KMS-11 (cell line): ENCODE results near the gene TYMP.

ENCODE experiments used
- H2AFZ ChIP-seq: fragments of 200-600 bp; sonication (generic); 2 replicates; pipeline ENCODE4 v1.6.1; 2016; ENCODE audit warnings: antibody characterized with exemption, mixed run types, low read depth
- H3K27ac ChIP-seq: fragments of 200-600 bp; sonication (generic); 2 replicates; pipeline ENCODE4 v1.6.1; 2016; ENCODE audit warnings: mild to moderate bottlenecking, mixed run types
- H3K27me3 ChIP-seq: fragments of 200-600 bp; sonication (generic); 2 replicates; pipeline ENCODE4 v1.6.1; 2017; ENCODE audit warnings: mild to moderate bottlenecking, low read depth, mixed run types, moderate library complexity; ENCODE audit not compliant: insufficient read depth
- H3K36me3 ChIP-seq: fragments of 200-600 bp; sonication (generic); 2 replicates; pipeline ENCODE4 v1.6.1; 2017; ENCODE audit warnings: mild to moderate bottlenecking, mixed run types; ENCODE audit not compliant: insufficient read depth
- H3K4me1 ChIP-seq: fragments of 200-600 bp; sonication (generic); 2 replicates; pipeline ENCODE4 v1.6.1; 2016; ENCODE audit warnings: mild to moderate bottlenecking, low read depth, mixed run types; ENCODE audit not compliant: poor library complexity, severe bottlenecking
- H3K4me2 ChIP-seq: fragments of 200-600 bp; sonication (generic); 2 replicates; pipeline ENCODE4 v1.7.0; 2016; ENCODE audit warnings: mild to moderate bottlenecking, mixed run types
- H3K4me3 ChIP-seq: fragments of 200-600 bp; sonication (generic); IDR thresholded peaks from 2 replicates; pipeline ENCODE4 v1.6.1; 2017; ENCODE audit warnings: low read depth, low read length, mixed read lengths; ENCODE audit not compliant: insufficient read depth
- H3K79me2 ChIP-seq: fragments of 200-600 bp; sonication (generic); 2 replicates; pipeline ENCODE4 v1.6.1; 2016; ENCODE audit warnings: low read depth, mixed run types; ENCODE audit not compliant: insufficient read depth
- H3K9ac ChIP-seq: fragments of 200-600 bp; sonication (generic); 2 replicates; pipeline ENCODE4 v1.6.1; 2016; ENCODE audit warnings: mild to moderate bottlenecking, mixed run types
- H4K20me1 ChIP-seq: fragments of 200-600 bp; sonication (generic); 2 replicates; pipeline ENCODE4 v1.6.1; 2016; ENCODE audit warnings: mild to moderate bottlenecking, mixed run types; ENCODE audit not compliant: insufficient read depth
- TF ChIP-seq, protein P1 (sequence below): fragments of 200-600 bp; sonication (generic); conservative IDR thresholded peaks from 2 replicates; pipeline ENCODE4 v1.6.1; 2017; ENCODE audit warnings: low read depth, mild to moderate bottlenecking, antibody characterized with exemption, low read length, moderate library complexity, mixed read lengths

TYMP gene

DNA sequence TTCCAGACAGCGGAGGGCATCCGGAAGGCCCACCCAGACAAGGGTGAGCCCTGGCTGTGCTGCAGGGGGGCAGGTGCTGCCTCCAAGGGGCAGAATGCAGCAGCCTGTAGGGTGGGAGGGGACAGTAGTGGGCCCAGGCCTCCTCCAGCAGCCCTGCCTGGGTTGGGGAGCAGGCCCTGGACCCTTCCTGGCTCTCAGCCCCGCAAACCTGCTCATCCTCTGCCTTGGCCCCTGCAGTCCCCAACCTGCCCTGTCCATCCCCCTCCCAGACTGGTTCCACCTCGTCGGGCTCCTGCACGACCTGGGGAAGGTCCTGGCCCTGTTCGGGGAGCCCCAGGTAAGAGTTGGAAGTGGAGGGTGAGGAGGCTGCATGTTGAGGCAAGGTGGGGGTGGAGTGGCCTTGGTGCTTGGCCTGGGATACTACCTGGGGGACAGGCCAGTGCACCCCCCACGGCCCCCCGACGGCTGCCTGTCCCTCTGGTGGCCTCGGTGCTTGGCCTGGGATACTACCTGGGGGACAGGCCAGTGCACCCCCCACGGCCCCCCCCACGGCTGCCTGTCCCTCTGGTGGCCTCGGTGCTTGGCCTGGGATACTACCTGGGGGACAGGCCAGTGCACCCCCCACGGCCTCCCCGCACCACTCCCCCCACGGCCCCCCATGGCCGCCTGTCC is 41.7 kb downstream of the TYMP start:
- H3K4me3 ChIP-seq = no peak overlapping the region
- no peaks in the 10 kb centered on the region for H3K4me1 ChIP-seq
- H3K9ac ChIP-seq = no peak overlapping the region
- no peaks in the 10 kb centered on the region for H3K36me3 ChIP-seq
- no peak overlapping the region for H2AFZ ChIP-seq
- no peak overlapping the region for H3K27ac ChIP-seq
- TF ChIP-seq, protein P1, sequence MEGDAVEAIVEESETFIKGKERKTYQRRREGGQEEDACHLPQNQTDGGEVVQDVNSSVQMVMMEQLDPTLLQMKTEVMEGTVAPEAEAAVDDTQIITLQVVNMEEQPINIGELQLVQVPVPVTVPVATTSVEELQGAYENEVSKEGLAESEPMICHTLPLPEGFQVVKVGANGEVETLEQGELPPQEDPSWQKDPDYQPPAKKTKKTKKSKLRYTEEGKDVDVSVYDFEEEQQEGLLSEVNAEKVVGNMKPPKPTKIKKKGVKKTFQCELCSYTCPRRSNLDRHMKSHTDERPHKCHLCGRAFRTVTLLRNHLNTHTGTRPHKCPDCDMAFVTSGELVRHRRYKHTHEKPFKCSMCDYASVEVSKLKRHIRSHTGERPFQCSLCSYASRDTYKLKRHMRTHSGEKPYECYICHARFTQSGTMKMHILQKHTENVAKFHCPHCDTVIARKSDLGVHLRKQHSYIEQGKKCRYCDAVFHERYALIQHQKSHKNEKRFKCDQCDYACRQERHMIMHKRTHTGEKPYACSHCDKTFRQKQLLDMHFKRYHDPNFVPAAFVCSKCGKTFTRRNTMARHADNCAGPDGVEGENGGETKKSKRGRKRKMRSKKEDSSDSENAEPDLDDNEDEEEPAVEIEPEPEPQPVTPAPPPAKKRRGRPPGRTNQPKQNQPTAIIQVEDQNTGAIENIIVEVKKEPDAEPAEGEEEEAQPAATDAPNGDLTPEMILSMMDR = no peak
- H3K4me2 ChIP-seq = no peak overlapping the region
- H4K20me1 ChIP-seq = no peaks in the 10 kb centered on the region
- H3K79me2 ChIP-seq = no peaks in the 10 kb centered on the region
- no peaks in the 10 kb centered on the region for H3K27me3 ChIP-seq

DNA sequence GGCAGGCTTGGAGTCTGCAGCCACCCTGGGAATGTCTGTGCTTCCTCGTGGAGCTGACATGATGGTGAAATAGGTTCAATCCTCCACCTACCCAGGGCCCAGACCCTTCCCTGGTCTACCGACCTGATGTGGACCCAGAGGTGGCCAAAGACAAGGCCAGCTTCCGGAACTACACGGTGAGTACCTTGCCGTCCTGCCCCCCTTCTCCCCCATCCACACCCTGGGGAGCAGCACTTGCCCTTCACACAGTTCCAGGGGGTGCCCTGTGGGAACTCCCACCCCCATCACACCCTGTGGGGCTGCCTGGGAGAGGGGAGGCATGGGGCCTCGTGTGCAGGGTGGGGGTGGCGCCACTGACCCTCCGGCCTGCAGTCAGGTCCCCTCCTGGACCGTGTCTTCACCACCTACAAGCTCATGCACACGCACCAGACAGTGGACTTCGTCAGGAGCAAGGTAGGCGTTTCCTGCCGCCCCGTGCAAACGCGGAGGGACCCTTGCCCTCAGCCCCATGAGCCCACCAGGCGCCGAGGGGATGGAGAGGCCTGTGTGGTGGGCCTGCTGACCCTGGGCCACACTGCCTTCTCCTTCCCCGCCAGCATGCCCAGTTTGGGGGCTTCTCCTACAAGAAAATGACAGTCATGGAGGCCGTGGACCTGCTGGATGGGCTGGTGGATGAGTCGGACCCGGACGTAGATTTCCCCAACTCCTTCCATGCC is 42.4 kb downstream of the TYMP start:
- H3K4me3 ChIP-seq = no peak overlapping the region
- no peak overlapping the region for H3K4me2 ChIP-seq
- H2AFZ ChIP-seq = no peak overlapping the region

DNA sequence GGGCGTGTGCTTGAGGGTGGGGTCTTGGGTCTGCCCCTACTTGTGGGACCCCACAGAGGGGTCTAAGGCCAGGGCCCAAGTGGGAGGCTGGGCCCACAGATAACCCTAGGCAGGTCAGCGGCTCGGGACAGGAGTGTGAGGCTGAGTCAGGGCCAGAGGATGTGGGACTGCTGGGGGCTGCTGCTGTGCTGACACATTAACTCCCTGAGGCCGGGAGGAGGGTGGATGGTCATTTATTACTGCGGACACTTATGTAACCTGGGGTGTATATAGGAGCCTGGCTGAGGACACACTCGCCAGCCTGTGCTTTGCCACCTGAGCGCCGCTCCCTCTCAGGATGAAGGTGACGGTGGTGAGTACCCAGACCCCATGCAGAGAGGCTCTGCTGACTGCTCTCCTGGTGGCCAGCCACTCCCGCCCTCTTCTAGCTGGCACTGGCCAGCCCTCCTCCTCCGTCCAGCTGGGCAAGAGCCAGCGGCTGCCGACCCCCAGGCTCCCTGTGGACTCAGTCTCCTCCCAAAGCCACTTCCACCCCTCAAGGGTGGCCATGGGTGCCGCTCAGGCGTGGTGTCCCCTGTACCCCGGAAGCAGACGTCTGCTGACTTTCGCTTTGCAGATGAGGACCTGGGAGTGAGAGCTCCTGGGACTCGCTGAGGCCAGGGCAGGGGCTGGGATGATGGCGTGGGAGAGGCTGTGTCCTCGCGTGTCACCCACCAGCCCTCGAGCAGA is 43.1 kb downstream of the TYMP start, which contains the start of gene MIOX:
TSS of gene MIOX (plus strand) at position 299 of the 729 bp plus-strand sequence. CDS start at position 338, 39 bp downstream.
- Histone ChIP-seq H2AFZ (no peak within 1 kb of the TSS), H3K4me1 (no peaks in the 10 kb centered on the region), H3K36me3 (no peaks in the 10 kb centered on the region), H3K27me3 (no peaks in the 10 kb centered on the region), H3K4me2 (no peak within 1 kb of the TSS), H3K9ac (no peak within 1 kb of the TSS), H3K27ac (no peak within 1 kb of the TSS), H3K4me3 (no peak within 1 kb of the TSS), H4K20me1 (no peaks in the 10 kb centered on the region), H3K79me2 (no peaks in the 10 kb centered on the region)
- TF ChIP-seq, protein P1 = no peak

More for the DNA sequence above, 42.4 kb downstream of the TYMP start:
- H3K79me2 ChIP-seq = no peaks in the 10 kb centered on the region
- TF ChIP-seq, protein P1 = no peak
- H3K9ac ChIP-seq = no peak overlapping the region
- no peaks in the 10 kb centered on the region for H3K27me3 ChIP-seq
- no peak overlapping the region for H3K27ac ChIP-seq
- H3K4me1 ChIP-seq = no peaks in the 10 kb centered on the region
- no peaks in the 10 kb centered on the region for H4K20me1 ChIP-seq
- no peaks in the 10 kb centered on the region for H3K36me3 ChIP-seq

DNA sequence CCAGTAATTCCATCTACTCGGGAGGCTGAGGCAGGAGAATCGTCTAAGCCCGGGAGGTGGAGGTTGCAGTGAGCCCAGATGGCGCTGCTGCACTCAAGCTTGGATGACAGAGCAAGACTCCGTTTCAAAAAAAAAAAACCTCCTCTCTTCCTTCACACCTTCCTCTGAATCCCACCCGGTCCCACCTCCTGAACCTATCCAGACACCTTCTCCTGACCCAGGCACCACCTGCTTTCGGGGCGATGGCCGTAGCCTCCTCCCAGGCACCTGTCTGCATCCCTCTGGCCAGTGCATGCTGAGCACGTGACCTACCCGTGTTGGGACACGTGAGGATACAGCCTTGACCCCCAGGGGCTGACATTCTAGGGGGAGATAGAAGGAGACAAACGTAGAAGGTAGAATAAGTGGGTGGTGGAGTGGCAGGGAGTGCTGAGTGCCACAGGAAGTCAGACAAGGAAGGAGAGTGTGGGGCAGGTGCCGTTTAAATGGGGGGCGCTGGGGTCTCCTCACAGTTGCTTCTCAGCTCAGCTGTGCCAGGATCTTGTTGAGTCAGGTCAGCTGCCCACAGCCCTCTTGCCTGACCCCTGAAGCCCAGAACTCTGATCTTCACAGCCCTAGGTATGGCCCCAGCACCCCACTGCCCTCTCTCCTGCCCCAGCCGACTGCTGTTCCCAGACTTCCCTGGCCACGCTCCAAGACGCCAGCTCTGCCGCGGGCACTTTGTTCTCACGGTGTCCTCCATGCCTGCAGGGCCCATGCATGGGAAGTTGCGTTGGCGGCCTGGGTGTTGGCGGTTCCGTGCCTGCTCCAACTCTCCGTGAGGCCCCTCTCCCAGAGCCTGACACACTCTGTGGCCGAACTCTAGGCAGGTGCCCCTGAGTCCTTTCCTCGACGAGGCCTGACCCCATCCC is 44.3 kb downstream of the TYMP start:
- Histone ChIP-seq H4K20me1 (no peaks in the 10 kb centered on the region), H3K9ac (no peak overlapping the region), H3K36me3 (no peaks in the 10 kb centered on the region), H3K27me3 (no peaks in the 10 kb centered on the region), H3K4me1 (no peaks in the 10 kb centered on the region), H3K4me2 (no peak overlapping the region), H3K27ac (no peak overlapping the region), H3K4me3 (no peak overlapping the region), H3K79me2 (no peaks in the 10 kb centered on the region), H2AFZ (no peak overlapping the region)
- TF ChIP-seq, protein P1 = no peak
